ENCODE data around the gene SLC35C1. TPM values are rescaled to one million over a fixed set of nuclear protein-coding genes. Genes with fewer than 3 reads are reported as not detected.

SLC35C1 gene
- total RNA-seq, 1 experiment from 2014 or later, result 10.4 TPM

DNA sequence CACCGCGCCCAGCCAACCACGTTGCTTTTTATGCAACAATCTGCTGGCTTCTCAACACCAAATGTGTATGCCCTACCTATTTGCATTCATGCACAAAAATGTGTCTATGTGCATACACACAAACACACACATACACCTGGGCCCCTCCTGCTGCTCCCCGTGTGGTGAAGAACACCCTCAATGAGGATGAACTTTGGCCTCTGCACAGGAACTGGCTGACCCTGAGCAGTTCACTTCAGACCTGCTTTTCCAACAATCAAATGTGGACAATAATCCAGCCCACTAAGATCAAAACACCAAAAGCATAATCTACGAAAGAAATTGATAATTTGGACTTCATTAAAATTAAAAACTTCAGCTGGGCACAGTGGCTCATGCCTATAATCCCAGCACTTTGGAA lies 25.3 kb upstream of the SLC35C1 start:
- ChIA-PET CTCF (interaction anchor here (0.7 to 1.7 kb wide), 2 partner anchors 8 to 491 kb away, joined by 3 to 8 read pairs; no protein-coding TSS in a partner anchor), POLR2A (no interaction called here)
- Mint-ChIP-seq H3K9me3 (no peaks in the 10 kb centered on the region), H3K27me3 (ENCODE audit: low read depth) (peaks cover 9% of the 10 kb centered on the region; the same call in 1 of the 2 replicates), H3K36me3 (no peaks in the 10 kb centered on the region), H3K4me1 (no peaks in the 10 kb centered on the region), H3K4me3 (no peak overlapping the region), H3K27ac (no peak overlapping the region)
- no peak for ATAC-seq
- DNase-seq (ENCODE audit: low spot score), result no peak
- no peak for TF ChIP-seq ZNF671 (CRISPR knock-in tag; IDR thresholded peaks at IDR 0.05)
- TF ChIP-seq NR2C2 (CRISPR knock-in tag; IDR thresholded peaks at IDR 0.05), result no peak
- TF ChIP-seq, protein P1, sequence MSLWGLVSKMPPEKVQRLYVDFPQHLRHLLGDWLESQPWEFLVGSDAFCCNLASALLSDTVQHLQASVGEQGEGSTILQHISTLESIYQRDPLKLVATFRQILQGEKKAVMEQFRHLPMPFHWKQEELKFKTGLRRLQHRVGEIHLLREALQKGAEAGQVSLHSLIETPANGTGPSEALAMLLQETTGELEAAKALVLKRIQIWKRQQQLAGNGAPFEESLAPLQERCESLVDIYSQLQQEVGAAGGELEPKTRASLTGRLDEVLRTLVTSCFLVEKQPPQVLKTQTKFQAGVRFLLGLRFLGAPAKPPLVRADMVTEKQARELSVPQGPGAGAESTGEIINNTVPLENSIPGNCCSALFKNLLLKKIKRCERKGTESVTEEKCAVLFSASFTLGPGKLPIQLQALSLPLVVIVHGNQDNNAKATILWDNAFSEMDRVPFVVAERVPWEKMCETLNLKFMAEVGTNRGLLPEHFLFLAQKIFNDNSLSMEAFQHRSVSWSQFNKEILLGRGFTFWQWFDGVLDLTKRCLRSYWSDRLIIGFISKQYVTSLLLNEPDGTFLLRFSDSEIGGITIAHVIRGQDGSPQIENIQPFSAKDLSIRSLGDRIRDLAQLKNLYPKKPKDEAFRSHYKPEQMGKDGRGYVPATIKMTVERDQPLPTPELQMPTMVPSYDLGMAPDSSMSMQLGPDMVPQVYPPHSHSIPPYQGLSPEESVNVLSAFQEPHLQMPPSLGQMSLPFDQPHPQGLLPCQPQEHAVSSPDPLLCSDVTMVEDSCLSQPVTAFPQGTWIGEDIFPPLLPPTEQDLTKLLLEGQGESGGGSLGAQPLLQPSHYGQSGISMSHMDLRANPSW (CRISPR knock-in tag; conservative IDR thresholded peaks at IDR 0.05; ENCODE audit: low read depth), result no peak
- TF ChIP-seq HMGA2 (CRISPR knock-in tag; IDR thresholded peaks at IDR 0.05), result no peak
- TF ChIP-seq, protein P2, sequence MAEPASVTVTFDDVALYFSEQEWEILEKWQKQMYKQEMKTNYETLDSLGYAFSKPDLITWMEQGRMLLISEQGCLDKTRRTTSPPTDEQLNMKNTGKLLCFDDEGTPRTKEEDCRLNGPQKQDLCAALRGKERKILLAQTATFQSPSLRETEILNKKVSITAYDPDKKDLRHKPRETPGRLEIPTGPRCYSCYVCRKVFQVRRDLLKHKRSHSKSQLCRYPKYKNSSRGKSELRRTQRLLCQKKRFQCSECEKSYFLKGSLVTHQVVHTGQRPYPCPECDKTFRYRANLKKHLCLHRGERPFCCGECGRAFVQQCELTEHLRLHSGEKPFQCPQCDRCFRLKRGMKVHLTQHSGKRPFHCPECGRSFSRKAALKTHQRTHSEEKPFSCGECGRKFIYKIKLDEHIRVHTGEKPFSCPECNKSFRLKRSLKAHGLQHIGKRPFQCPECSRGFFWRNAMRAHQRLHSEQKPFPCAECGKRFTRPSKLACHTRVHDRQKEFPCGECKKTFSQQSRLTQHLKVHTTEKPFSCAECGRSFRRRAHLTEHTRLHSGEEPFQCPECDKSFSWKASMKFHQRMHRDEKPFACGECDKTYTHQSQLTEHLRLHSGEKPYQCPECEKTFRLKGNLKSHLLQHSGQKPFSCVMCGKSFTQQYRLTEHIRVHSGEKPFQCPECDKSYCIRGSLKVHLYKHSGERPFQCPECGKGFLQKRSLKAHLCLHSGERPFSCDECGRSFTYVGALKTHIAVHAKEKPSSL (CRISPR knock-in tag; conservative IDR thresholded peaks at IDR 0.05), result no peak
- no peak for TF ChIP-seq TEAD1 (CRISPR knock-in tag; IDR thresholded peaks at IDR 0.05)
- no peak for TF ChIP-seq NR1H2 (CRISPR knock-in tag; IDR thresholded peaks at IDR 0.05)
- no peak for TF ChIP-seq IRF2 (CRISPR knock-in tag; IDR thresholded peaks at IDR 0.05; ENCODE audit: borderline replicate concordance, low read depth)
- no peak for TF ChIP-seq NFYB (CRISPR knock-in tag; conservative IDR thresholded peaks at IDR 0.05; ENCODE audit: low read depth)
- no peak for TF ChIP-seq ETV6 (CRISPR knock-in tag; IDR thresholded peaks at IDR 0.05)
- TF ChIP-seq RELA (CRISPR knock-in tag; IDR thresholded peaks at IDR 0.05; ENCODE audit: borderline replicate concordance), result no peak

DNA sequence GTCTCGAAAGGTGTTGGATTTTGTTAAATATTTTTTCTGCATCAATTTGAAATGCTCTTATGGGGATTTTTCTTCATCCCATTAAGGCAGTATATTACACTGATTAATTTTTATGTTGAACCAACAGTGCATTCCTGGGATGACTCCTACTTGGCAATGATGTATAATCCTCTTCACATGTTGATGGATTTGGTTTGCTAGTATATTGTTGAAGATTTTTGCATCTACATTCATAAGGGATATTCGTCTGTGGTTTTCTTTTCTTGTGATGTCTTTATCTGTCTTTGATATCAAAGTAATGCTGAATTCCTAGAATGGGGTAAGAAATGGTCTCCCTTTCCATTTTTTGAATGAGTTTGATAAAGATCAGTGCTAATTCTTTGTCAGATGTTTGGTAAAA lies 18.7 kb upstream of the SLC35C1 start:
- ChIA-PET POLR2A (no interaction called here), CTCF (interaction anchor here (1.3 kb wide), 1 partner anchor 15 kb away, joined by 4 read pairs; no protein-coding TSS in a partner anchor)
- H3K27ac Mint-ChIP-seq, result no peak overlapping the region
- ATAC-seq (no peak), DNase-seq (ENCODE audit: low spot score) (no peak)
- H3K4me1 Mint-ChIP-seq, result no peaks in the 10 kb centered on the region
- peaks cover 12% of the 10 kb centered on the region; the same call in 1 of the 2 replicates for H3K9me3 Mint-ChIP-seq
- no peak overlapping the region for H3K4me3 Mint-ChIP-seq
- H3K27me3 Mint-ChIP-seq (ENCODE audit: low read depth), result peaks cover 23% of the 10 kb centered on the region
- no peaks in the 10 kb centered on the region for H3K36me3 Mint-ChIP-seq
- TF ChIP-seq CREM (CRISPR knock-in tag; IDR thresholded peaks at IDR 0.05) (no peak), OVOL2 (CRISPR knock-in tag; IDR thresholded peaks at IDR 0.05; ENCODE audit: borderline replicate concordance) (no peak), ELF4 (CRISPR knock-in tag; IDR thresholded peaks at IDR 0.05; ENCODE audit: low read depth) (no peak), NFYB (CRISPR knock-in tag; conservative IDR thresholded peaks at IDR 0.05; ENCODE audit: low read depth) (no peak), GRHL2 (CRISPR knock-in tag; IDR thresholded peaks at IDR 0.05; ENCODE audit: insufficient replicate concordance, severe bottlenecking) (no peak), TP53 (CRISPR knock-in tag; IDR thresholded peaks at IDR 0.05) (no peak), ZNF671 (CRISPR knock-in tag; IDR thresholded peaks at IDR 0.05) (no peak), ZNF423 (CRISPR knock-in tag; IDR thresholded peaks at IDR 0.05) (no peak), ZNF263 (CRISPR knock-in tag; IDR thresholded peaks at IDR 0.05; ENCODE audit: low read depth) (no peak), RORB (CRISPR knock-in tag; IDR thresholded peaks at IDR 0.05) (no peak)
- TF ChIP-seq, protein P3, sequence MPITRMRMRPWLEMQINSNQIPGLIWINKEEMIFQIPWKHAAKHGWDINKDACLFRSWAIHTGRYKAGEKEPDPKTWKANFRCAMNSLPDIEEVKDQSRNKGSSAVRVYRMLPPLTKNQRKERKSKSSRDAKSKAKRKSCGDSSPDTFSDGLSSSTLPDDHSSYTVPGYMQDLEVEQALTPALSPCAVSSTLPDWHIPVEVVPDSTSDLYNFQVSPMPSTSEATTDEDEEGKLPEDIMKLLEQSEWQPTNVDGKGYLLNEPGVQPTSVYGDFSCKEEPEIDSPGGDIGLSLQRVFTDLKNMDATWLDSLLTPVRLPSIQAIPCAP (CRISPR knock-in tag; IDR thresholded peaks at IDR 0.05), result no peak
- TF ChIP-seq, protein P2 (CRISPR knock-in tag; conservative IDR thresholded peaks at IDR 0.05), result no peak
- TF ChIP-seq, protein P4, sequence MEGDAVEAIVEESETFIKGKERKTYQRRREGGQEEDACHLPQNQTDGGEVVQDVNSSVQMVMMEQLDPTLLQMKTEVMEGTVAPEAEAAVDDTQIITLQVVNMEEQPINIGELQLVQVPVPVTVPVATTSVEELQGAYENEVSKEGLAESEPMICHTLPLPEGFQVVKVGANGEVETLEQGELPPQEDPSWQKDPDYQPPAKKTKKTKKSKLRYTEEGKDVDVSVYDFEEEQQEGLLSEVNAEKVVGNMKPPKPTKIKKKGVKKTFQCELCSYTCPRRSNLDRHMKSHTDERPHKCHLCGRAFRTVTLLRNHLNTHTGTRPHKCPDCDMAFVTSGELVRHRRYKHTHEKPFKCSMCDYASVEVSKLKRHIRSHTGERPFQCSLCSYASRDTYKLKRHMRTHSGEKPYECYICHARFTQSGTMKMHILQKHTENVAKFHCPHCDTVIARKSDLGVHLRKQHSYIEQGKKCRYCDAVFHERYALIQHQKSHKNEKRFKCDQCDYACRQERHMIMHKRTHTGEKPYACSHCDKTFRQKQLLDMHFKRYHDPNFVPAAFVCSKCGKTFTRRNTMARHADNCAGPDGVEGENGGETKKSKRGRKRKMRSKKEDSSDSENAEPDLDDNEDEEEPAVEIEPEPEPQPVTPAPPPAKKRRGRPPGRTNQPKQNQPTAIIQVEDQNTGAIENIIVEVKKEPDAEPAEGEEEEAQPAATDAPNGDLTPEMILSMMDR (IDR thresholded peaks at IDR 0.05), result no peak
- TF ChIP-seq, protein P5, sequence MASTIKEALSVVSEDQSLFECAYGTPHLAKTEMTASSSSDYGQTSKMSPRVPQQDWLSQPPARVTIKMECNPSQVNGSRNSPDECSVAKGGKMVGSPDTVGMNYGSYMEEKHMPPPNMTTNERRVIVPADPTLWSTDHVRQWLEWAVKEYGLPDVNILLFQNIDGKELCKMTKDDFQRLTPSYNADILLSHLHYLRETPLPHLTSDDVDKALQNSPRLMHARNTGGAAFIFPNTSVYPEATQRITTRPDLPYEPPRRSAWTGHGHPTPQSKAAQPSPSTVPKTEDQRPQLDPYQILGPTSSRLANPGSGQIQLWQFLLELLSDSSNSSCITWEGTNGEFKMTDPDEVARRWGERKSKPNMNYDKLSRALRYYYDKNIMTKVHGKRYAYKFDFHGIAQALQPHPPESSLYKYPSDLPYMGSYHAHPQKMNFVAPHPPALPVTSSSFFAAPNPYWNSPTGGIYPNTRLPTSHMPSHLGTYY (CRISPR knock-in tag; IDR thresholded peaks at IDR 0.05), result no peak
- TF ChIP-seq, protein P6, sequence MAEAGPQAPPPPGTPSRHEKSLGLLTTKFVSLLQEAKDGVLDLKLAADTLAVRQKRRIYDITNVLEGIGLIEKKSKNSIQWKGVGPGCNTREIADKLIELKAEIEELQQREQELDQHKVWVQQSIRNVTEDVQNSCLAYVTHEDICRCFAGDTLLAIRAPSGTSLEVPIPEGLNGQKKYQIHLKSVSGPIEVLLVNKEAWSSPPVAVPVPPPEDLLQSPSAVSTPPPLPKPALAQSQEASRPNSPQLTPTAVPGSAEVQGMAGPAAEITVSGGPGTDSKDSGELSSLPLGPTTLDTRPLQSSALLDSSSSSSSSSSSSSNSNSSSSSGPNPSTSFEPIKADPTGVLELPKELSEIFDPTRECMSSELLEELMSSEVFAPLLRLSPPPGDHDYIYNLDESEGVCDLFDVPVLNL (CRISPR knock-in tag; IDR thresholded peaks at IDR 0.05; ENCODE audit: borderline replicate concordance, low read depth), result no peak

All from WTC11 (cell line).